H9 (cell line): ENCODE results near the gene LY6G6F. TPM values are rescaled to one million over a fixed set of nuclear protein-coding genes. Genes with fewer than 3 reads are reported as not detected.
A peak's percentile ranks its signal among the peaks of the same experiment; 100 is the strongest.

Source experiments
- DNase-seq: peaks from one replicate; pipeline ENCODE4 v3.0.0-alpha.2; 2017
- H2AFZ ChIP-seq: one replicate; pipeline ENCODE4 v1.6.1; 2013; ENCODE audit warnings: mild to moderate bottlenecking, low read length, control low read depth, moderate library complexity
- H2AK5ac ChIP-seq: 2 replicates; pipeline ENCODE4 v1.6.1; 2013; ENCODE audit warnings: low read length, control low read depth, mixed read lengths; ENCODE audit not compliant: insufficient read length
- H2BK120ac ChIP-seq: one replicate; pipeline ENCODE4 v1.6.1; 2013; ENCODE audit warnings: low read depth, mild to moderate bottlenecking, low read length, control low read depth, inconsistent platforms; ENCODE audit not compliant: poor library complexity, severe bottlenecking
- H2BK12ac ChIP-seq: 2 replicates; pipeline ENCODE4 v1.6.1; 2013; ENCODE audit warnings: low read length, control low read depth, mixed read lengths, low read depth; ENCODE audit not compliant: insufficient read length
- H2BK15ac ChIP-seq: 2 replicates; pipeline ENCODE4 v1.6.1; 2013; ENCODE audit warnings: low read depth, low read length, control low read depth
- H2BK20ac ChIP-seq: one replicate; pipeline ENCODE4 v1.6.1; 2013; ENCODE audit warnings: low read depth, mild to moderate bottlenecking, low read length, control low read depth, inconsistent platforms; ENCODE audit not compliant: poor library complexity, severe bottlenecking
- H2BK5ac ChIP-seq: 2 replicates; pipeline ENCODE4 v1.6.1; 2013; ENCODE audit warnings: low read length, control low read depth, mixed read lengths; ENCODE audit not compliant: insufficient read length
- H3K14ac ChIP-seq: 2 replicates; pipeline ENCODE4 v1.6.1; 2013; ENCODE audit warnings: low read length, control low read depth; ENCODE audit not compliant: insufficient read depth
- H3K18ac ChIP-seq: 2 replicates; pipeline ENCODE4 v1.6.1; 2013; ENCODE audit warnings: low read depth, mild to moderate bottlenecking, mixed read lengths, low read length, control low read depth; ENCODE audit not compliant: insufficient read length
- H3K23ac ChIP-seq: 2 replicates; pipeline ENCODE4 v1.6.1; 2013; ENCODE audit warnings: low read length, control low read depth, mixed read lengths, low read depth; ENCODE audit not compliant: insufficient read length
- H3K23me2 ChIP-seq: 2 replicates; pipeline ENCODE4 v1.6.1; 2013; ENCODE audit warnings: low read depth, mild to moderate bottlenecking, mixed read lengths, low read length, control low read depth; ENCODE audit not compliant: insufficient read length, poor library complexity, severe bottlenecking
- H3K27ac ChIP-seq: 2 replicates; pipeline ENCODE4 v1.5.1; 2013; ENCODE audit warnings: low read length, control low read depth, mixed read lengths, low read depth; ENCODE audit not compliant: insufficient read length
- H3K27me3 ChIP-seq: 2 replicates; pipeline ENCODE4 v1.6.1; 2013; ENCODE audit warnings: low read length, control low read depth, inconsistent platforms; ENCODE audit not compliant: insufficient read depth
- H3K4ac ChIP-seq: 2 replicates; pipeline ENCODE4 v1.6.1; 2013; ENCODE audit warnings: low read depth, mild to moderate bottlenecking, control low read depth, inconsistent platforms, low read length, moderate library complexity
- H3K4me1 ChIP-seq: 2 replicates; pipeline ENCODE4 v1.6.1; 2013; ENCODE audit warnings: low read length, control low read depth, inconsistent platforms; ENCODE audit not compliant: insufficient read depth
- H3K4me2 ChIP-seq: 2 replicates; pipeline ENCODE4 v1.6.1; 2013; ENCODE audit warnings: low read length, control low read depth, mixed read lengths; ENCODE audit not compliant: insufficient read length, insufficient read depth
- H3K56ac ChIP-seq: 2 replicates; pipeline ENCODE4 v1.6.1; 2013; ENCODE audit warnings: low read depth, mild to moderate bottlenecking, mixed read lengths, low read length, control low read depth; ENCODE audit not compliant: insufficient read length
- H3K79me1 ChIP-seq: 2 replicates; pipeline ENCODE4 v1.6.1; 2013; ENCODE audit warnings: low read depth, mild to moderate bottlenecking, moderate library complexity, low read length, control low read depth, inconsistent platforms; ENCODE audit not compliant: insufficient read depth, poor library complexity, severe bottlenecking
- H3K79me2 ChIP-seq: 2 replicates; pipeline ENCODE4 v1.6.1; 2013; ENCODE audit warnings: low read length, control low read depth, inconsistent platforms; ENCODE audit not compliant: insufficient read depth
- H3K9ac ChIP-seq: 2 replicates; pipeline ENCODE4 v1.6.1; 2013; ENCODE audit warnings: low read length, control low read depth, mixed read lengths; ENCODE audit not compliant: insufficient read length; ENCODE audit errors: extremely low read depth
- H3K9me3 ChIP-seq: one replicate; pipeline ENCODE4 v1.6.1; 2013; ENCODE audit warnings: low read depth, low read length, inconsistent platforms; ENCODE audit not compliant: control insufficient read depth
- H3T11ph ChIP-seq: one replicate; pipeline ENCODE4 v1.6.1; 2013; ENCODE audit warnings: mild to moderate bottlenecking, low read length, control low read depth, inconsistent platforms
- H4K20me1 ChIP-seq: one replicate; pipeline ENCODE4 v1.6.1; 2013; ENCODE audit not compliant: control insufficient read depth, insufficient read length, insufficient read depth
- H4K5ac ChIP-seq: 2 replicates; pipeline ENCODE4 v1.6.1; 2013; ENCODE audit warnings: low read depth, mild to moderate bottlenecking, mixed read lengths, low read length, control low read depth; ENCODE audit not compliant: insufficient read length
- H4K8ac ChIP-seq: replicated peaks from 2 replicates; pipeline ENCODE4 v1.6.1; 2013; ENCODE audit warnings: low read length, control low read depth, mixed read lengths, low read depth; ENCODE audit not compliant: insufficient read length
- H4K91ac ChIP-seq: 2 replicates; pipeline ENCODE4 v1.6.1; 2013; ENCODE audit warnings: low read depth, mild to moderate bottlenecking, moderate library complexity, mixed read lengths, low read length, control low read depth; ENCODE audit not compliant: insufficient read length
- H3K27ac Mint-ChIP-seq, 3 experiments: 2 replicates in 2 of 3; 3 replicates in 1 of 3; pipeline ENCODE4 v1.8.0; 2020 to 2021; ENCODE audit warnings: mixed read lengths in 3 of 3, mild to moderate bottlenecking in 1 of 3, moderate library complexity in 1 of 3
- H3K27me3 Mint-ChIP-seq: 2 replicates; pipeline ENCODE4 v1.8.0; 2021; ENCODE audit warnings: low read depth, mild to moderate bottlenecking, moderate library complexity, mixed read lengths
- H3K36me3 Mint-ChIP-seq, 3 experiments: 2 replicates in 2 of 3; 3 replicates in 1 of 3; pipeline ENCODE4 v1.8.0; 2020 to 2021; ENCODE audit warnings: low read depth in 3 of 3, mixed read lengths in 3 of 3; ENCODE audit not compliant: insufficient read depth in 1 of 3
- H3K4me1 Mint-ChIP-seq, 2 experiments: 2 replicates each; pipeline ENCODE4 v1.8.0; 2020; ENCODE audit warnings: mixed read lengths in 2 of 2
- H3K4me3 Mint-ChIP-seq, 2 experiments: 2 replicates in 1 of 2; 3 replicates in 1 of 2; pipeline ENCODE4 v1.8.0; 2020 to 2021; ENCODE audit warnings: mild to moderate bottlenecking in 2 of 2, mixed read lengths in 2 of 2, moderate library complexity in 1 of 2
- H3K9me3 Mint-ChIP-seq, 2 experiments: 2 replicates in 1 of 2; 3 replicates in 1 of 2; pipeline ENCODE4 v1.8.0; 2020; ENCODE audit warnings: mild to moderate bottlenecking in 2 of 2, mixed read lengths in 2 of 2, moderate library complexity in 1 of 2
- CTCF ChIP-seq: fragments of 200-600 bp; sonication (generic); conservative IDR thresholded peaks from 3 replicates; pipeline ENCODE4 v1.8.0; 2021; ENCODE audit warnings: antibody characterized with exemption, mild to moderate bottlenecking
- WGBS: extraction: QIAGEN DNeasy Blood & Tissue Kit; methylation state at CpG from one replicate; pipeline ENCODE4 v1.1.7; 2013; ENCODE audit warnings: missing lambda C conversion rate, low lambda C conversion rate, mixed read lengths; ENCODE audit not compliant: insufficient read length; ENCODE audit errors: extremely low coverage; 5-methylcytosine and 5-hydroxymethylcytosine counted together
- total RNA-seq: library from RNA; stranded (reverse); gene quantifications from 2 replicates; pipeline ENCODE4 v1.2.1, GENCODE V29; 2021

Gene LY6G6F
- total RNA-seq, 1 experiment from 2014 or later = not detected

- H3K23me2 ChIP-seq = peaks cover 25% of the 10 kb centered on the region
- H3K27me3 Mint-ChIP-seq = no peaks in the 10 kb centered on the region
Observed at GRCh38 chr6:31734821-31735406, 28.2 kb downstream of the LY6G6F start.

More at GRCh38 chr6:31734821-31735406, 28.2 kb downstream of the LY6G6F start:
- TF ChIP-seq CTCF = no peak
- peak overlapping the region; percentile 66 to 97 (median 96); a peak in 6 of 7 replicates for H3K27ac Mint-ChIP-seq
- no peak overlapping the region for H4K5ac ChIP-seq
- no peak overlapping the region for H4K91ac ChIP-seq
- H2BK20ac ChIP-seq = no peak overlapping the region
- peaks cover 6% of the 10 kb centered on the region; the same call in 1 of the 2 replicates for H3K79me2 ChIP-seq
- peak overlapping the region; percentile 40 for H3K9ac ChIP-seq
- H3K14ac ChIP-seq = no peak overlapping the region
- H2AFZ ChIP-seq = no peak overlapping the region
- no peak overlapping the region for H3T11ph ChIP-seq
- no peak overlapping the region for H2BK5ac ChIP-seq
- H3K4me2 ChIP-seq = peak overlapping the region; percentile 87
- no peaks in the 10 kb centered on the region for H3K9me3 ChIP-seq
- H3K4me3 Mint-ChIP-seq = peak overlapping the region; percentile 91 to 98
- no peak overlapping the region for H3K23ac ChIP-seq
- no CpG with 5 or more reads among the region's 18 CpGs for WGBS
- peaks cover 51 to 53% of the 10 kb centered on the region in 2 experiments for H3K4me1 Mint-ChIP-seq
- no peaks in the 10 kb centered on the region for H3K27me3 ChIP-seq
- no peak overlapping the region for H3K56ac ChIP-seq
- H3K9me3 Mint-ChIP-seq = no peaks in the 10 kb centered on the region; a peak in 2 of 5 replicates
- no peak overlapping the region for H4K8ac ChIP-seq
- no peak overlapping the region for H3K27ac ChIP-seq
- H2BK12ac ChIP-seq = no peak overlapping the region
- no peak overlapping the region for H3K4ac ChIP-seq
- H3K4me1 ChIP-seq = peaks cover 16% of the 10 kb centered on the region
- no peaks in the 10 kb centered on the region for H4K20me1 ChIP-seq
- H2AK5ac ChIP-seq = no peak overlapping the region
- no peak overlapping the region for H2BK15ac ChIP-seq
- H2BK120ac ChIP-seq = no peak overlapping the region
- H3K79me1 ChIP-seq = no peaks in the 10 kb centered on the region
- no peak overlapping the region for H3K18ac ChIP-seq
- DNase-seq = peak; percentile 83
- peaks cover 36 to 41% (median 36%) of the 10 kb centered on the region in 3 experiments for H3K36me3 Mint-ChIP-seq
